PC-3 (cell line): Measurements from ENCODE around the gene ADRA2B. TPM values are rescaled to one million over a fixed set of nuclear protein-coding genes. Genes with fewer than 3 reads are reported as not detected.

Experiments used
- ATAC-seq: fragments of 200-7000 bp; cut with Tn5 transposase; 2 replicates; pipeline ENCODE4 v1.9.1; 2020; ENCODE audit warnings: mild to moderate bottlenecking, moderate library complexity
- BruUV-seq: library from RNA; stranded (reverse); fragments of 400-500 nt; replicated peaks from 2 replicates; lab custom pipeline; 2021; lab: Mats Ljungman, UMichigan
- CTCF ChIA-PET: fragments of 300-600 bp; sonication (Branson Sonifier 250); formaldehyde crosslinking; loops from one replicate; lab custom pipeline; 2022; ENCODE audit warnings: antibody characterized with exemption; lab: Charles Lee
- POLR2A ChIA-PET: fragments of 300-600 bp; sonication (Branson Sonifier 250); formaldehyde crosslinking; loops from one replicate; lab custom pipeline; 2022; ENCODE audit warnings: antibody characterized with exemption; ENCODE audit not compliant: unreplicated experiment; lab: Charles Lee
- DNase-seq: peaks from one replicate; pipeline ENCODE4 v3.0.0-alpha.2; 2015
- H2AFZ ChIP-seq: fragments of 300-600 bp; sonication (generic); 2 replicates; pipeline ENCODE4 v1.6.0; 2016; ENCODE audit warnings: antibody characterized with exemption, low read length
- H3F3A ChIP-seq: fragments of 300-600 bp; sonication (generic); one replicate; pipeline ENCODE4 v1.6.0; 2017; ENCODE audit warnings: antibody characterized with exemption, low read length, control low read depth, mild to moderate bottlenecking; ENCODE audit not compliant: unreplicated experiment
- H3K27ac ChIP-seq: fragments of 300-600 bp; sonication (generic); 2 replicates; pipeline ENCODE4 v1.5.1; 2016; ENCODE audit warnings: mild to moderate bottlenecking, low read length
- H3K27me3 ChIP-seq: fragments of 300-600 bp; sonication (generic); 2 replicates; pipeline ENCODE4 v1.6.1; 2016; ENCODE audit warnings: low read length, mixed read lengths
- H3K36me3 ChIP-seq: fragments of 300-600 bp; sonication (generic); 2 replicates; pipeline ENCODE4 v1.6.1; 2016; ENCODE audit warnings: low read depth, mixed run types, low read length, mixed read lengths
- H3K4me1 ChIP-seq: fragments of 300-600 bp; sonication (generic); 2 replicates; pipeline ENCODE4 v1.5.1; 2016; ENCODE audit warnings: low read length; ENCODE audit not compliant: insufficient read depth
- H3K4me2 ChIP-seq: fragments of 300-600 bp; sonication (generic); 2 replicates; pipeline ENCODE4 v1.6.0; 2016; ENCODE audit warnings: low read length
- H3K4me3 ChIP-seq: fragments of 300-600 bp; sonication (generic); 2 replicates; pipeline ENCODE4 v1.5.1; 2016; ENCODE audit warnings: mild to moderate bottlenecking, low read length, mixed read lengths
- H3K79me2 ChIP-seq: fragments of 300-600 bp; sonication (generic); 2 replicates; pipeline ENCODE4 v1.6.1; 2017; ENCODE audit warnings: low read length, mixed read lengths
- H3K9ac ChIP-seq: fragments of 300-600 bp; sonication (generic); 2 replicates; pipeline ENCODE4 v1.6.0; 2016; ENCODE audit warnings: mild to moderate bottlenecking, low read length
- H3K9me2 ChIP-seq: fragments of 300-600 bp; sonication (generic); replicated peaks from 2 replicates; pipeline ENCODE4 v1.6.1; 2016; ENCODE audit warnings: mixed run types, low read length, mixed read lengths
- H3K9me3 ChIP-seq: fragments of 300-600 bp; sonication (generic); 2 replicates; pipeline ENCODE4 v1.6.1; 2016; ENCODE audit warnings: low read length, mixed read lengths
- H4K20me1 ChIP-seq: fragments of 300-600 bp; sonication (generic); 2 replicates; pipeline ENCODE4 v1.6.1; 2016; ENCODE audit warnings: low read length, mixed read lengths
- EZH2 ChIP-seq: fragments of 300-600 bp; sonication (generic); IDR thresholded peaks from one replicate; pipeline ENCODE4 v1.6.1; 2017; ENCODE audit warnings: antibody characterized with exemption, mild to moderate bottlenecking, low read length; ENCODE audit not compliant: unreplicated experiment
- EZH2phosphoT487 ChIP-seq: fragments of 300-600 bp; sonication (generic); IDR thresholded peaks from 2 replicates; pipeline ENCODE4 v1.6.1; 2018; ENCODE audit warnings: mild to moderate bottlenecking, antibody characterized with exemption, low read length, borderline replicate concordance
- intact Hi-C: fragments of 100-400 bp; cut with micrococcal nuclease; formaldehyde crosslinking; loops from 2 replicates; pipeline ENCODE4 v1.9.0; 2023
- total RNA-seq: library from RNA; depleted of rRNA; stranded (reverse); fragments of >200 nt; gene quantifications from 2 replicates; pipeline ENCODE4 v1.2.3, GENCODE V29; 2014
- TF ChIP-seq, protein P1 (sequence below): fragments of 300-600 bp; sonication (generic); conservative IDR thresholded peaks from 2 replicates; pipeline ENCODE4 v1.5.1; 2017; ENCODE audit warnings: antibody characterized with exemption, low read depth, mild to moderate bottlenecking, low read length

Gene ADRA2B
- total RNA-seq, 1 experiment from 2014 or later, result not detected

GRCh38 chr2:96083989-96084857 lies 32.1 kb downstream of the ADRA2B start:
- ChIA-PET CTCF (no interaction called here), POLR2A (no interaction called here)
- TF ChIP-seq EZH2, result no peak
- TF ChIP-seq EZH2phosphoT487, result no peak
- TF ChIP-seq, protein P1, sequence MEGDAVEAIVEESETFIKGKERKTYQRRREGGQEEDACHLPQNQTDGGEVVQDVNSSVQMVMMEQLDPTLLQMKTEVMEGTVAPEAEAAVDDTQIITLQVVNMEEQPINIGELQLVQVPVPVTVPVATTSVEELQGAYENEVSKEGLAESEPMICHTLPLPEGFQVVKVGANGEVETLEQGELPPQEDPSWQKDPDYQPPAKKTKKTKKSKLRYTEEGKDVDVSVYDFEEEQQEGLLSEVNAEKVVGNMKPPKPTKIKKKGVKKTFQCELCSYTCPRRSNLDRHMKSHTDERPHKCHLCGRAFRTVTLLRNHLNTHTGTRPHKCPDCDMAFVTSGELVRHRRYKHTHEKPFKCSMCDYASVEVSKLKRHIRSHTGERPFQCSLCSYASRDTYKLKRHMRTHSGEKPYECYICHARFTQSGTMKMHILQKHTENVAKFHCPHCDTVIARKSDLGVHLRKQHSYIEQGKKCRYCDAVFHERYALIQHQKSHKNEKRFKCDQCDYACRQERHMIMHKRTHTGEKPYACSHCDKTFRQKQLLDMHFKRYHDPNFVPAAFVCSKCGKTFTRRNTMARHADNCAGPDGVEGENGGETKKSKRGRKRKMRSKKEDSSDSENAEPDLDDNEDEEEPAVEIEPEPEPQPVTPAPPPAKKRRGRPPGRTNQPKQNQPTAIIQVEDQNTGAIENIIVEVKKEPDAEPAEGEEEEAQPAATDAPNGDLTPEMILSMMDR, result no peak
- H3K36me3 ChIP-seq, result no peaks in the 10 kb centered on the region
- ATAC-seq (no peak), DNase-seq (no peak)
- H3K4me3 ChIP-seq, result no peak overlapping the region
- H2AFZ ChIP-seq, result no peak overlapping the region
- H3F3A ChIP-seq, result no peaks in the 10 kb centered on the region
- H4K20me1 ChIP-seq, result no peaks in the 10 kb centered on the region
- no peak overlapping the region for H3K27ac ChIP-seq
- intact Hi-C loops, result no loop called here
- H3K4me2 ChIP-seq, result no peak overlapping the region
- H3K4me1 ChIP-seq, result no peaks in the 10 kb centered on the region
- H3K9me2 ChIP-seq, result no peaks in the 10 kb centered on the region
- H3K9me3 ChIP-seq, result no peaks in the 10 kb centered on the region
- no TSS peak for BruUV-seq
- no peak overlapping the region for H3K9ac ChIP-seq
- H3K27me3 ChIP-seq, result peaks cover 6% of the 10 kb centered on the region; the same call in 1 of the 2 replicates
- no peaks in the 10 kb centered on the region for H3K79me2 ChIP-seq

- no peak for ATAC-seq
- no TSS peak for BruUV-seq
These were observed 33.1 kb downstream of the ADRA2B start for GRCh38 chr2:96083064-96083939.

More at GRCh38 chr2:96083064-96083939, 33.1 kb downstream of the ADRA2B start:
- Histone ChIP-seq H3K79me2 (no peaks in the 10 kb centered on the region), H3K9ac (no peak overlapping the region), H3F3A (no peaks in the 10 kb centered on the region), H3K4me1 (no peaks in the 10 kb centered on the region), H3K27me3 (peaks cover 9% of the 10 kb centered on the region; the same call in 1 of the 2 replicates), H3K9me2 (no peaks in the 10 kb centered on the region), H3K4me2 (no peak overlapping the region), H3K36me3 (no peaks in the 10 kb centered on the region), H2AFZ (no peak overlapping the region), H3K27ac (no peak overlapping the region), H3K9me3 (no peaks in the 10 kb centered on the region), H4K20me1 (no peaks in the 10 kb centered on the region), H3K4me3 (no peak overlapping the region)
- intact Hi-C loops, result no loop called here
- no peak for DNase-seq
- ChIA-PET CTCF (no interaction called here), POLR2A (no interaction called here)
- no peak for TF ChIP-seq EZH2phosphoT487
- no peak for TF ChIP-seq EZH2
- TF ChIP-seq, protein P1, result no peak
